GM19438 (cell line): ENCODE measurements around the gene GPX4.
A peak's percentile ranks its signal among the peaks of the same experiment; 100 is the strongest.

Experiments used
- ATAC-seq: cut with Tn5 transposase; IDR thresholded peaks from one replicate; pipeline ENCODE4 v1.9.1; 2021; ENCODE audit warnings: low read depth; ENCODE audit not compliant: unreplicated experiment

Gene GPX4

GRCh38 chr19:1103708-1104310 is at the start of gene GPX4:
Gene GPX4 (plus strand): TSS chr19:1103994. CDS start chr19:1104044, 50 bp downstream.
- peak; percentile 61 for ATAC-seq

- ATAC-seq: no peak
Observed at GRCh38 chr19:1054102-1055027, 49.4 kb upstream of the GPX4 start.

GRCh38 chr19:1055028-1055425 is 48.8 kb upstream of the GPX4 start:
- ATAC-seq: no peak

GRCh38 chr19:1055886-1056620 is 47.7 kb upstream of the GPX4 start:
- no peak for ATAC-seq

- ATAC-seq: no peak
Observed at GRCh38 chr19:1057176-1057855, 46.5 kb upstream of the GPX4 start.

GRCh38 chr19:1058112-1058511 is 45.7 kb upstream of the GPX4 start:
- ATAC-seq: no peak

GRCh38 chr19:1060689-1061088 is 43.1 kb upstream of the GPX4 start:
- no peak for ATAC-seq

GRCh38 chr19:1061987-1062386 is 41.8 kb upstream of the GPX4 start:
- no peak for ATAC-seq

- ATAC-seq: no peak
Observed at GRCh38 chr19:1062387-1063029, 41.3 kb upstream of the GPX4 start.

- no peak for ATAC-seq
Observed at GRCh38 chr19:1063030-1063908, 40.5 kb upstream of the GPX4 start.

- ATAC-seq: no peak
Observed at GRCh38 chr19:1063909-1064660, 39.7 kb upstream of the GPX4 start.

GRCh38 chr19:1064661-1065605 is 38.9 kb upstream of the GPX4 start:
- no peak for ATAC-seq

GRCh38 chr19:1065606-1066109 is 38.1 kb upstream of the GPX4 start:
- no peak for ATAC-seq

- ATAC-seq: no peak
Observed at GRCh38 chr19:1066251-1066747, 37.5 kb upstream of the GPX4 start.

- no peak for ATAC-seq
Observed at GRCh38 chr19:1066748-1067340, 37.0 kb upstream of the GPX4 start, which contains the start of gene ARHGAP45. Gene ARHGAP45 (plus strand): TSS chr19:1067167. CDS start chr19:1067406, 239 bp downstream.

GRCh38 chr19:1067341-1067957 is 36.3 kb upstream of the GPX4 start:
- ATAC-seq: no peak
